ENCODE results near the gene WWOX.

GRCh38 chr16:78407191-78407590, 307.7 kb downstream of the WWOX start:
- TF ChIP-seq CTCF (IDR thresholded peaks at IDR 0.05) = no peak
- no peak for TF ChIP-seq POLR2A (IDR thresholded peaks at IDR 0.05)

All from thyroid gland (tissue), 4 donors.